Hematopoietic multipotent progenitor cell treated with erythropoietin and hydrocortisone succinate and interleukin-3 and kit ligand, for 8 days (in vitro differentiated cells): Measurements from ENCODE around the gene RAB40B.
A peak's percentile ranks its signal among the peaks of the same experiment; 100 is the strongest.
"Not testable (repeated sequence)": the region's sequence is repeated elsewhere in the genome, so short reads cannot be mapped to it uniquely, and the experiment has no call there.

Source experiments
- DNase-seq: peaks from one replicate; pipeline ENCODE4 v3.0.0-alpha.2; 2015

Gene RAB40B

GRCh38 chr17:82666931-82667667, 31.4 kb downstream of the RAB40B start:
- no peak for DNase-seq

DNA sequence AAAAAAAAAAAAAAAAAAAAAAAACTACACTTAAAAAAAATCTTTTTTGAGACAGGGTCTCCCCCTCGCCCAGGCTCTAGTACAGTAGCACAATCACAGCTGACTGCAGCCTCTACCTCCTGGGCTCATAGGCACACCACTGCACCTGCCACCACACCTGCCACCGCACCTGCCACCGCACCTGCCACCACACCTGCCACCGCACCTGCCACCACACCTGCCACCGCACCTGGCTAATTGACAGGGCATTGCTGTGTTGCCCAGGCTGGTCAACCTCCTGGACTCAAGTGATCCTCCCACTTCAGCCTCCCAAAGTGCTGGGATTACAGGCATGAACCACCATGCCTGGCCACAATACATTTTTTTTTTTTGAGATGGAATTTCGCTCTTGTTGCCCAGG, 32.6 kb downstream of the RAB40B start:
- DNase-seq, result no peak

DNA sequence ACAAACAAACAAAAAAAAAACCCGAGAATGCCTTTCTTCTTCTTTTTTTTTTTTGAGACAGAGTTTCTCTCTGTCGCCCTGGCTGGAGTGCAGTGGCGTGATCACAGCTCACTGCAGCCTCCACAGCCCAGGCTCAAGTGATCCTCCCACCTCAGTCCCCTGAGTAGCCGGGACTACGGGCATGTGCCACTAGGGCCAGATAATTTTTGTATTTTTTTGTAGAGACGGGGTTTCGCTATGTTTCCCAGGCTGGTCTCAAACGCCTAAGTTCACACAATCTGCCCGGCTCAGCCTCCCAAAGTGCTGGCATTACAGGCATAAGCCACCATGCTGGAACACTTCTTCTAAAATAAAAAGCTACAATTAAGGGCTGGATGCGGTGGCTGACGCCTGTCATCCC, 33.3 kb downstream of the RAB40B start:
- DNase-seq, result no peak

GRCh38 chr17:82664701-82665182, 33.8 kb downstream of the RAB40B start:
- DNase-seq, result no peak

DNA sequence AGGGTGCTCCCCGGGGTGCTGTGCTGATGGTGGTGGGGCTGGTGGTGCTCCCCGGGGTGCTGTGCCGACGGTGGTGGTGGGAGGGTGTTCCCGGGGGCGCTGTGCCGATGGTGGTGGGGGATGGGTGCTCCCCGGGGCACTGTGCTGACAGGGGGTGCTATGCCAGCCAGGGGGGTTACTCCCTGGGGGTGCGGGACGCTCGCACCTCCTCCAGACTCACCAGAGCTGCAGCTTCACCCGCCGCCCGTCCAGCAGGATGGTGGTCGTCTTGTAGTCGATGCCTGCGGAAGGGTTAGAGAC, 34.3 kb downstream of the RAB40B start:
- DNase-seq, result no peak

DNA sequence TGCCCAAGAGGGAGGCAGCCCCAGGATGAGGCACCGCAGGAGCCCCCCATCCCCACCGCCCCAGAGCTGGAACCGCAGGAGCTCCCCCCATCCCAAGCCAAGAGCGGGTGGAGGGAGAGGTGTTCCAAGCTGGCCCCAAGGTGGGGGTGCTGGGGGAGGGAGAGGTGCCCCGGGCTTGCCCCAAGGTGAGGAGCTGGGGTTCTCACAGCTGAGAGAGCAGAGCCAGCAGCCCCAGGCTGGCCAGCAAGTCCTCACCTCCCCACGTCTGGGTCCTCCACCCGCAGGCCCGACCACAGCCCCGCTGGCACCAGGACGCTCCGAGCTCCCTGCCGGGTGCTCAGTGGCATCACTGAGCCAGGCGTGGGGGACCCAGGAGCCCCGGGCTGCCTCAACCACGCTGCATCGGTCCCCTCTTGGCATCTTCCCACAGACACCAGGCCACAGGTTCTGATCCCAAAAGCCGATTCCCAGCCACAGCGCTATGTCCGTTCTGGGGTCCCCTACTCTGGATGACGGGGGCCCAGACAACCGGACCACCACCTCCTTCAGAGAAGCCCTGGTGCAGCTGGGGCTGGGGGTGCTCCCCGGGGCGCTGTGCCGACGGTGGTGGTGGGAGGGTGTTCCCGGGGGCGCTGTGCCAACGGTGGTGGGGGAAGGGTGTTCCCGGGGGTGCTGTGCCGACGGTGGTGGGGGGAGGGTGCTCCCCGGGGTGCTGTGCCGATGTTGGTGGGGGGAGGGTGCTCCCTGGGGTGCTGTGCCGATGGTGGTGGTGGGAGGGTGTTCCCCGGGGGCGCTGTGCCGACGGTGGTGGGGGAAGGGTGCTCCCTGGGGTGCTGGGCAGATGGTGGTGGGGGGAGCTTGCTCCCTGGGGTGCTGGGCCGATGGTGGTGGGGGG, 34.9 kb downstream of the RAB40B start:
- no peak for DNase-seq

GRCh38 chr17:82662711-82663261, 35.7 kb downstream of the RAB40B start:
- DNase-seq, result no peak

- no peak for DNase-seq
These were observed 36.5 kb downstream of the RAB40B start for GRCh38 chr17:82661717-82662683.

DNA sequence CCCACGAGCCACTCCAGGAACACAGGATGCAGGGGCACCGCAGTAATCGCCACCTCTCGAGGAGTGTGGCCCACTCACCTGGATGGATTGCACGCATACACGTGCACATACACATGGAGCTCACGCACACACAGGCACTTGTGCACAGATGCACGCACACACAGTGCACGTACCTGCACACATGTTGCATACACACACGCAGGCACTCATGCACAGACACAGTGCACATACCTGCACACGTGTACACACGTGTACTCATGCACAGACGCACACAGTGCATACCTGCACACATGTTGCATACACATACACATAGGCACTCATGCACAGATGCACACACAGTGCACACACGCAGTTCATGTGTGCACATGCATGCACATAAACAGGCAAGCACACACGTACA, 38.6 kb downstream of the RAB40B start:
- DNase-seq, result no peak

DNA sequence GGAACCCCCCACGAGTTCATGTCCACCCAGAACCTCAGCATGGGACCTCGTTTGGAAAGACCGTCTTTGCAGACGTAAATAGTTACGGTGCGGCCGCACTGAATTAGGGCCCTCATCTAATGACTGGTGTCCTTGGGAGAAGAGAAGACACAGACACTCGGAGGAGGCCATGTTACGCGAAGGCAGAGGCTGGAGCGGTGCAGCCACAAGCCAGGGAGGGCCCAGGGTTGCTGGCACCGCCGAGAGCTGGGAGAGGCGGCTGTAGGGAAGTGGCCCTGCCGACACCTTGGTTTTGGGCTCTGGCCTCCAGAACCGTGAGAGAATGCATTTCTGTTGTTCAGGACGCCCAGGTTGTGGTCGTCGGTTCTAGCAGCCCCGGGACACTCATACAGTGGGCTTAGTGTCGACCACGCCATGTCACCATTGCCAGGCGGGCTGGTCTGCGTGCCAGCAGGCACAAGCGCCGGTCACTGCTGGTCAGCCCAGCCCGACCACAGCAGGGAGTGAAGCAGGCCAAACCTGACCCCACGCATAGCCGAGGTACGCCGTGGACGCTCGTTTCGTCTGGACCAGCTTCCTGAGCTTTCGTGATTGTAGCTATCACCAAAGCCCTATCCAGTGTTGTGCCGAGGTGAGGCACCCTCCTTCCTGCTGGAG, 39.6 kb downstream of the RAB40B start:
- DNase-seq, result no peak

GRCh38 chr17:82658331-82658730, 40.2 kb downstream of the RAB40B start:
- DNase-seq, result no peak

- no peak for DNase-seq
These were observed 40.6 kb downstream of the RAB40B start for GRCh38 chr17:82657926-82658325.

GRCh38 chr17:82656266-82656665, 42.2 kb downstream of the RAB40B start:
- no peak for DNase-seq

DNA sequence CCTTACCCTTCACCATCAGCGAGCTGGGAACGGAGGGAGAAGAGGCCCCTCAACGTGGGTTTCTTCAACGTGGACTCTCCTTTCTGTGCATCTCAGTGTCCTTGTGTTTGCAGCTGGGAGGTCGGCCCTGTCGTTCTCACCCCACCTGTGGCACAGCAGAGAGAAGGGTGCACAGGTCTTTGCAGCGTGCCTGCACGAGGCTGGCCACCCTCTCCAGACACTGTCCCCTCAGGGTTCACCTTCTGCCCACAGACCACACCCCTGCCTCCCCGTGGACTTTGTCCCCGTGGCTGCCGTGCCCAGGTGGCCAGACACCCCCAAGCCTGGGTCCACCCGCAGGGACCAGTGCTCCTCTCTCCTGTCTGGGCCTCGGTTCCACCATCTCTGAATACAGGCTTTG, 43.0 kb downstream of the RAB40B start:
- DNase-seq, result no peak

DNA sequence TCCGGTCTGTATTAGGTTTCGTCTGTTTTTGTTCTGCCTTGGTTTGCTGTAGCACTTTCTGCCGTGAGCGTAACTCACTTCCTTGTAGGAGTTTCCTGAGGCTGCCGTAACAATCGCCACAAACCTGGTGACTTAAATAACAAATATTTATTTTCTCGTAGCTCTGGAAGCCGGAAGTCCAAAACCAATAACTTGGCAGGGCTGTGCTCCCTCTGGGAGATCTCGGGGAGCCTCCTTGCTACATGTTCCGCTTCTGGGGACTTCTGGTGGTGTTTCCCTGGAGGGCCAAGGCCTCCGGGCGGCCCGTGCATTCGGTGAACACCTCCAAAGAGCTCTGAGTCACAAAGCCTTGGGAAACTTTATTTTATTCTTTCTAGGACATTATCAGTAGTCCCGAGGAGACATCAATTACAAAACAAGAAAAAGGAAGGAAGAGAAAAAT, 43.4 kb downstream of the RAB40B start:
- DNase-seq, result no peak

GRCh38 chr17:82654611-82655010, 43.9 kb downstream of the RAB40B start:
- not testable (repeated sequence) for DNase-seq

DNA sequence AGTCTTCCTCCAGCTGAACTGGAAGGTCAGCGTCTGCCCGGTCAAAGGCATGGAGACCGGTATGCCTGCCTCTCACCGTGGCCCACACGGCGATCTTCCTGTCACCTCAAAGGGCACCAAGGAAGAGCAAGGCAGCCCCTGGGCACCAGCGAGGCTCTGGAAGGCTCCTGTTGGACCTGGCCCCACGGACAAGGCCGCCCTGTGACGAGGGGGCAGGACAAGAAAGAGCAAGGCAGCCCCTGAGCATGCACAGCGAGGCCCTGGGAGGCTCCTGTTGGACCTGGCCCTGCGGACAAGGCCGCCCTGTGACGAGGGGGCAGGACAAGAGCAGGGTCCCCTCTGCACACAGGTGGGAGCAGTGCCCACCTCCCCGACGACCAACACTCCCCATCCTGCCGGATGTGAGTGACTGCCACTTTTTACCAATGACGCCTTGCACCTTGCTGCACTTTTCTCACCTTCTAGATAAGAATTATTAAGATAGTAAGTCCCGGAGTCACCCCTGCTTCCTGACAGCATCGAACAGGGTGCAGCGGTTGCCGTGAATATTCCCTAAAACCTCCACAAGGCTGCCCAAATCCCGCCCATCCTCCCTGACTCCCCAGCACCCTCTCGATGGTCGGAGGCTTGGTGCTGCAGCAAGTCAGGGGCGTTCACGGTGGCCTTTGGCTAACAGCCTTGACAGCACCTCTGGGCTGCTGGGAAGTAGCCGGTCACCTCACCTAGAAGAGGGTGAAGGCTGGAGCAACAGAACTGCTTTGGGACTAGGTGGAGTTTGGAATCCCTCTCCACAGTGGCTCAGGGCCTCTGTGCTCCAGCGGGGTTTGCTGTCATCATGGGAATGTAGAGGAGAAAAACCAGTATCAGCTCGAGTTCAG, 44.6 kb downstream of the RAB40B start:
- DNase-seq, result no peak

GRCh38 chr17:82650723-82651122, 47.8 kb downstream of the RAB40B start:
- DNase-seq, result no peak

DNA sequence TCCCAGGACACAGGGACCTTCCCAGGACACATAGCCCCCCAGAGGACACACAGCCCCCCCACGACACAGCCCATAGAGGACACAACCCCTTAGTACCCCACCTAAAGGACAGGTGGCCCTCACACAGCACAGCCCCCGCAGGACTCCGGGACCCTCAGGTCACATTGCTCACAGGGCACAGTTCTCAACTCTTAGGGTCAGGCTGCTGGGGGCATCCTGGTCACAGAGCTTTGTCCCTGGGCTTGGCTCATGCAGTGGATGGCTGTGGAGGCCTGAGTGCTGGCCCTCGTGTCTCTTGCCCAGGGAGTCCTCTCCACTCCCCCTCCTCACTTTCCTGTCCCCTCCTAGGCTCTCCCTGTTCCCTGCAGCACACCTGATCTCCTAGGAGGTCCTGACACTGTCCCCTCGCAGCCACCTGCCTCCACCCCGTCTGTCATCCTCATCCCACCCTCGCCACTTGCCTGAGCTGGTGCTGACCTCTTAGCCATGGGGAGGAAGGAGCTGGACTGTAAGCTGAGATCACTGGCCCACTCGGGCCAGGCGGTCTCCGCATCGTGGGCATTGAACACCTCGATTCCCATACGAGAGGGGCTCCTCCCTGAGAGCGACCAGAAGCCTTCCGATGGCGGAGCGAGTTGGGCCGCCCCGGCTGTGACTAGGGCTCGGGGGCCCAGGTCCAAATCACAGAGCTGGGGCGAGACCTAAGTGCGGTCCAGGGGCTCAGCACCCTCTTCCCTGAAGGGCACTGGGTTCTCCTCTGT, 48.8 kb downstream of the RAB40B start:
- no peak for DNase-seq

- DNase-seq, result peak; percentile 9
These were observed 49.7 kb downstream of the RAB40B start for GRCh38 chr17:82648742-82649331.
